ENCODE data around the gene PIAS4.

- TF ChIP-seq POLR2AphosphoS5 (IDR thresholded peaks at IDR 0.05) (no peak), CTCF (IDR thresholded peaks at IDR 0.05) (no peak)
Observed at GRCh38 chr19:4016903-4017638, 9.5 kb downstream of the PIAS4 start.
